Heart left ventricle (tissue), 16 donors: ENCODE measurements around the gene DGUOK. TPM values are rescaled to one million over a fixed set of nuclear protein-coding genes. Genes with fewer than 3 reads are reported as not detected.

ENCODE experiments used
- ATAC-seq, 4 donors: fragments of 200-7000 bp; cut with Tn5 transposase; one replicate each; pipeline ENCODE4 v1.9.1; 2020 to 2022; ENCODE audit warnings: moderate library complexity in 4 of 4, mild to moderate bottlenecking in 3 of 4, moderate number of reproducible peaks in 1 of 4
- DNase-seq, 5 donors: peaks; one replicate each; pipeline ENCODE4 v3.0.0-alpha.2; 2020
- H3K27ac ChIP-seq, 12 donors: fragments of 200-600 bp; sonication (generic) in 4 of 12; one replicate each; pipeline versions ENCODE4 v1.5.0 to v1.8.0; 2016 to 2022; ENCODE audit warnings: mild to moderate bottlenecking in 2 of 12
- H3K27me3 ChIP-seq, 9 donors: fragments of 200-600 bp; sonication (generic) in 2 of 9; one replicate each; pipeline versions ENCODE4 v1.5.1 to v1.8.0; 2016 to 2022; ENCODE audit warnings: mild to moderate bottlenecking in 3 of 9
- H3K36me3 ChIP-seq, 9 donors: fragments of 200-600 bp; sonication (generic) in 2 of 9; one replicate each; pipeline versions ENCODE4 v1.5.0 to v1.8.0; 2018 to 2022; ENCODE audit warnings: mild to moderate bottlenecking in 2 of 9
- H3K4me1 ChIP-seq, 12 donors: fragments of 200-600 bp; sonication (generic) in 4 of 12; one replicate each; pipeline versions ENCODE4 v1.5.0 to v1.8.0; 2016 to 2022; ENCODE audit warnings: mild to moderate bottlenecking in 3 of 12
- H3K4me3 ChIP-seq, 12 donors: fragments of 200-600 bp; sonication (generic) in 4 of 12; one replicate each; pipeline versions ENCODE4 v1.5.0 to v1.8.0; 2017 to 2022; ENCODE audit warnings: mild to moderate bottlenecking in 9 of 12, moderate library complexity in 4 of 12
- H3K9me3 ChIP-seq, 12 donors: fragments of 200-600 bp; sonication (generic) in 4 of 12; one replicate each; pipeline versions ENCODE4 v1.5.0 to v1.8.0; 2016 to 2022; ENCODE audit warnings: mild to moderate bottlenecking in 1 of 12
- POLR2A ChIP-seq, 2 donors: fragments of 450-650 bp; IDR thresholded peaks; one replicate each; pipeline ENCODE4 v1.6.1; 2017; ENCODE audit warnings: antibody characterized with exemption in 2 of 2, mild to moderate bottlenecking in 2 of 2, moderate library complexity in 2 of 2
- WGBS, 4 donors: extraction: QIAGEN DNeasy Blood & Tissue Kit in 2 of 4; methylation state at CpG; one replicate each; pipeline versions ENCODE4 v1.1.5 to v1.1.7; 2013 to 2018; 5-methylcytosine and 5-hydroxymethylcytosine counted together
- intact Hi-C, 10 donors: fragments of 100-400 bp; cut with DNase I; formaldehyde crosslinking; loops; one replicate each; pipeline versions ENCODE4 v1.11.1 to v1.14.2; 2022
- polyA plus RNA-seq, 2 donors: library from polyadenylated mRNA; stranded (reverse); fragments of 200-250 nt; gene quantifications; one replicate each; pipeline ENCODE4 v1.2.3, GENCODE V29; 2013
- total RNA-seq, 9 donors: library from RNA; depleted of rRNA in 2 of 9; stranded (reverse); fragments of >200 nt in 2 of 9; fragmentation: NEBNext Ultra II Directional in 3 of 9; extraction: Animal tissue kit (Norgen Biotek cat#: 25700) in 3 of 9; gene quantifications; one replicate each; pipeline versions ENCODE4 v1.1.0 to v1.2.4, GENCODE V29; 2016 to 2023
- TF ChIP-seq, protein P1 (sequence below), 12 donors: fragments of 200-600 bp; sonication (generic) in 4 of 12; IDR thresholded peaks; one replicate each; pipeline versions ENCODE4 v1.5.0 to v1.8.0; 2018 to 2022; ENCODE audit warnings: antibody characterized with exemption in 12 of 12, mild to moderate bottlenecking in 5 of 12
- donor health status: ischemic (EF 13 %, LVEDD 7.1; RV severe dilation, severe dysfunction).
- donor health status: healthy with polysubstance abuse.
- donor health status: DM: no; HTN: yes; CAD: no.
- donor health status: DM: no; HTN: no; CAD: no.
- donor health status: ischemic (EF 25% LVEDD 6.9; RV normal size, moderate dysfunction).
- donor health status: ischemic (EF 25% LVEDD 5.7; RV mildly dilated, moderate dysfunction).
- donor health status: healthy.
- donor health status: DM: yes; HTN: yes; CAD: no.
- donor health status: ischemic (EF 35%, LVEDD 5.7; RV mildly dilated, moderate dysfunction).
- donor health status: nonischemic (EF 11% LVEDD 7.7; RV severe dilation, severe dysfunction).
- donor health status: DM: yes; HTN: yes; CAD: no.
- donor health status: PGD.
- donor health status: ischemic (EF 29% LVEDD 5.4; RV normal size, mild dysfunction).
- donor health status: nonischemic (EF 23%, LVEDD 6.1; RV moderate dilation, normal function).

DGUOK gene
- total and polyA plus RNA-seq, 11 donors = 22.6 to 49.2 (median 26.1) TPM

DNA sequence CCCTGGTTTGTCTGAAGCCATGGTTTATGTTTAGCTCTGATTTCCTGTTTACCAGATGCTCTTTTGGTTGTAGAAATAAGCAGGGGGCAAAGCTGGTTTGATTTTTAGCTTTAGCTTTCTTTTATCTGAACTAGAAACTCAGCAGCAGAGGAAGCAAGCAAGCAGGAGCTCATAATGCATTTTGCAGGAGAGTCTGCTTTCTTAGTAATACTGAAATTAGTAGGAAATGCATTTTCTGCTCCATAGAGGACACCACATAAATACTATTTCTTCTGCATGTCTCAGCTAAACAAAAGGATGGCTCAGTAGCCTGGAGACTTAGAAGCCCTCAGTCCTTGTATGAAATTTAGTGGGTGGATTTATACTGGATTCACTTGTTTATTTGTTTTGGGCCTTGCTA, 23.1 kb downstream of the DGUOK start:
- no peak overlapping the region for H3K4me3 ChIP-seq
- TF ChIP-seq, protein P1, sequence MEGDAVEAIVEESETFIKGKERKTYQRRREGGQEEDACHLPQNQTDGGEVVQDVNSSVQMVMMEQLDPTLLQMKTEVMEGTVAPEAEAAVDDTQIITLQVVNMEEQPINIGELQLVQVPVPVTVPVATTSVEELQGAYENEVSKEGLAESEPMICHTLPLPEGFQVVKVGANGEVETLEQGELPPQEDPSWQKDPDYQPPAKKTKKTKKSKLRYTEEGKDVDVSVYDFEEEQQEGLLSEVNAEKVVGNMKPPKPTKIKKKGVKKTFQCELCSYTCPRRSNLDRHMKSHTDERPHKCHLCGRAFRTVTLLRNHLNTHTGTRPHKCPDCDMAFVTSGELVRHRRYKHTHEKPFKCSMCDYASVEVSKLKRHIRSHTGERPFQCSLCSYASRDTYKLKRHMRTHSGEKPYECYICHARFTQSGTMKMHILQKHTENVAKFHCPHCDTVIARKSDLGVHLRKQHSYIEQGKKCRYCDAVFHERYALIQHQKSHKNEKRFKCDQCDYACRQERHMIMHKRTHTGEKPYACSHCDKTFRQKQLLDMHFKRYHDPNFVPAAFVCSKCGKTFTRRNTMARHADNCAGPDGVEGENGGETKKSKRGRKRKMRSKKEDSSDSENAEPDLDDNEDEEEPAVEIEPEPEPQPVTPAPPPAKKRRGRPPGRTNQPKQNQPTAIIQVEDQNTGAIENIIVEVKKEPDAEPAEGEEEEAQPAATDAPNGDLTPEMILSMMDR (IDR thresholded peaks at IDR 0.05) = no peak
- no peak for TF ChIP-seq POLR2A (IDR thresholded peaks at IDR 0.05)
- intact Hi-C loops = no loop called here
- H3K9me3 ChIP-seq = no peaks in the 10 kb centered on the region
- H3K27me3 ChIP-seq = no peaks in the 10 kb centered on the region
- ATAC-seq (no peak), DNase-seq (no peak)
- peak overlapping the region in 1 of 12 donors; percentile 84 for H3K27ac ChIP-seq
- H3K4me1 ChIP-seq = peaks cover 0 to 59% (median 0%) of the 10 kb centered on the region in 12 donors
- peaks cover 0 to 97% (median 86%) of the 10 kb centered on the region in 9 donors for H3K36me3 ChIP-seq

DNA sequence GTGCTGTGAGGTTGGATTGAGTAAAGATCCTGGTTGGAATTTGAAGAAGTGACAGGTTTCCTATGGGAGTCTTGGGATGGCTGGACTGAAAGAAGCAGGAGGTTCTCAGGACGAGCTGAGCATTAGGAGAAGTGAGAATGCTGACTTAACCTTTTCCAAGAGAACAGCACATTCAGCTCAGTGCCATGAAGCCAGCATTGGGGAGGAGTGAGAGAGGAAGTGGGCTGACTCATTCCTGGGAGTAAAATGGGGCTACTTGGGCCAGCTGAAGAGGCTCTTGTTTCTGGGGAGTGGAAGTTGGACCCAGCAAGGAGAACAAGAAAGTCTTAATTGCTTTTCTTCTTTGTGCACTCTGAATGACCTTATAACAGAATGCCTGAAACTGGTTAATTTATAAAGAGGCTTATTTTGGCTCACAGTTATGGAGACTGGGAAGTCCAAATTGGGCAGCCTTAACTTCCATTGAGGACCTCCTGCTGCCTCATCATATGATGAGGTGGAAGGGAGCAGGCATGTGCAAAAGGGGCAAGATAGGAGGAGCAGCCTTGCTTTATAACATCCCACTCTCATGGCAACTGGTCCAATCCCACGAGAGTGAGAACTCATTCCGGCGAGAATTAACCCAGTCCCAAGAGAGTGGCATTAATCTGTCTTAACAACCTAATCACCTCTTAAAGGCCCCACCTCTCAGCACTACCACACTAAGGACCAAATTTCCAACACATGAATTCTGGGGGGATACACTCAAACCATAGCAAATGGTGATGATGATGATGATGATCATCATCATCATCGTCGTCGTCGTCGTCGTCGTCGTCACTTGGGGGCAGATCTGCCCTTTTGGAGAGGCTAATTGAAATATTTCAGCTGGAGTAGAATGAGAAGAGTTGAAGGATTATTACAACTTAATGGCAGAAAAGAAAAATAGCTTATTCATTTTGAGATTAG, 26.1 kb downstream of the DGUOK start:
- ATAC-seq (peak; percentile 61 to 87 (median 79)), DNase-seq (peak in 4 of 5 donors; percentile 23 to 48 (median 35))
- 63 to 85% (median 81%) methylated on average over 12 of the region's 12 CpGs for WGBS, 4 donors
- TF ChIP-seq, protein P1 (IDR thresholded peaks at IDR 0.05) = no peak
- no peak for TF ChIP-seq POLR2A (IDR thresholded peaks at IDR 0.05)
- H3K4me1 ChIP-seq = peaks cover 0 to 53% (median 0%) of the 10 kb centered on the region in 12 donors
- intact Hi-C loops = no loop called here
- H3K27ac ChIP-seq = peak overlapping the region in 2 of 12 donors; percentile 17 to 28
- H3K36me3 ChIP-seq = peaks cover 4 to 98% (median 88%) of the 10 kb centered on the region in 9 donors
- H3K4me3 ChIP-seq = no peak overlapping the region
- H3K9me3 ChIP-seq = no peaks in the 10 kb centered on the region
- no peaks in the 10 kb centered on the region for H3K27me3 ChIP-seq

DNA sequence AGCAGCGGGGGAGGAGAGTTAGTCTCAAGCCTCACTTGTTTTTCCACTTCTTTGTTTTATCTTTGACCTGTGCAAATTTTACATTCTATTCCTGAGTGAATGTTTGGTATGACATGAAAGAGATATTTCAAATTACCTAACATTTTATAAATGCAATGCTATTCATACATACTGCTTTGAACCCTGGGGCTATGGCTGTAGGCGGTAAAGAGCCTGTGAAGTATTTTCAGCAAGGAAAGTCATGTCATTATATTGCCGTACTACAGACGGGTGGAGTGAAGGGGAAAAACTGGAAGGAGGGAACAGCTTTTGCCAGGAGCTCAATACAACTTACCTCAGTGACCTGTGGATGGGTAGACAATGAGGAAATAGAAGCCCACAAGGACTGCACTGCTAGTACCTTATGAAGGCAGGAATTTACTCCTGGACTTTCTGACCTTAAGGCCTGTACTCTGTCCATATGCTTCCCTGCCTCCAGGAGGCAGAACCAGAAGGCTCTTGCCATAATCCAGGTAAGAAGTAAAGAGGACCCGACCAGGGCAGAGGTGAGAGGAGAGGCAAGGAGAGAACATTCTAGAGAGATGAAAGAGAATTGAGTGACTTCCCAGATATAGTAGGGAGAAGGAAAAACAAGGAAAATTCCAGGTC, 29.7 kb downstream of the DGUOK start:
- no peaks in the 10 kb centered on the region for H3K9me3 ChIP-seq
- H3K4me1 ChIP-seq = peaks cover 0 to 22% (median 0%) of the 10 kb centered on the region in 12 donors
- no peaks in the 10 kb centered on the region for H3K27me3 ChIP-seq
- TF ChIP-seq, protein P1 (IDR thresholded peaks at IDR 0.05) = no peak
- no peak for TF ChIP-seq POLR2A (IDR thresholded peaks at IDR 0.05)
- no peak overlapping the region for H3K27ac ChIP-seq
- no peak overlapping the region for H3K4me3 ChIP-seq
- intact Hi-C loops = no loop called here
- ATAC-seq = no peak
- WGBS, 4 donors = 94 to 98% (median 96%) methylated on average over 5 of the region's 5 CpGs
- DNase-seq = no peak
- peaks cover 4 to 94% (median 75%) of the 10 kb centered on the region in 9 donors for H3K36me3 ChIP-seq

DNA sequence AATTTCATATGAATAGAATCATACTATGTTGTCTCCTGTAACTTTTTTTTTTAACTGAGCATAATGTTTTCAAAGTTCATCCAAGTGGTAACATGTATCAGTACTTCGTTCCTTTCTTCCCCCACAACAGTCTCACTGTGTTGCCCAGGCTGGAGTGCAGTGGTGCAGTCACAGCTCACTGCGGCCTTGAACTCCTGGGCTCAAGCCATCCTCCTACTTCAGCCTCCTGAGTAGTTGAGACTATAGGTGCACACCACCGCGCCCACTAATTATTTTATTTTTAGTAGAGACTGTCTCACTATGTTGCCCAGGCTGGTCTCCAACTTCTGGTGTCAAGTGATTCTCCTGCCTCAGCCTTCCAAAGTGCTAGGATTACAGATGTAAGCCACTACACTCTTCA, 34.6 kb downstream of the DGUOK start:
- no peak for ATAC-seq
- H3K4me1 ChIP-seq = no peaks in the 10 kb centered on the region
- 97 to 98% (median 97%) methylated on average over 4 of the region's 4 CpGs for WGBS, 4 donors
- peaks cover 0 to 10% (median 0%) of the 10 kb centered on the region in 12 donors for H3K9me3 ChIP-seq
- intact Hi-C loops = no loop called here
- H3K27ac ChIP-seq = no peak overlapping the region
- no peak for DNase-seq
- peaks cover 0 to 47% (median 37%) of the 10 kb centered on the region in 9 donors for H3K36me3 ChIP-seq
- H3K4me3 ChIP-seq = no peak overlapping the region
- TF ChIP-seq, protein P1 (IDR thresholded peaks at IDR 0.05) = no peak
- no peak for TF ChIP-seq POLR2A (IDR thresholded peaks at IDR 0.05)
- no peaks in the 10 kb centered on the region for H3K27me3 ChIP-seq
